Measurements from ENCODE around the gene SERPIND1.

Gene SERPIND1

DNA sequence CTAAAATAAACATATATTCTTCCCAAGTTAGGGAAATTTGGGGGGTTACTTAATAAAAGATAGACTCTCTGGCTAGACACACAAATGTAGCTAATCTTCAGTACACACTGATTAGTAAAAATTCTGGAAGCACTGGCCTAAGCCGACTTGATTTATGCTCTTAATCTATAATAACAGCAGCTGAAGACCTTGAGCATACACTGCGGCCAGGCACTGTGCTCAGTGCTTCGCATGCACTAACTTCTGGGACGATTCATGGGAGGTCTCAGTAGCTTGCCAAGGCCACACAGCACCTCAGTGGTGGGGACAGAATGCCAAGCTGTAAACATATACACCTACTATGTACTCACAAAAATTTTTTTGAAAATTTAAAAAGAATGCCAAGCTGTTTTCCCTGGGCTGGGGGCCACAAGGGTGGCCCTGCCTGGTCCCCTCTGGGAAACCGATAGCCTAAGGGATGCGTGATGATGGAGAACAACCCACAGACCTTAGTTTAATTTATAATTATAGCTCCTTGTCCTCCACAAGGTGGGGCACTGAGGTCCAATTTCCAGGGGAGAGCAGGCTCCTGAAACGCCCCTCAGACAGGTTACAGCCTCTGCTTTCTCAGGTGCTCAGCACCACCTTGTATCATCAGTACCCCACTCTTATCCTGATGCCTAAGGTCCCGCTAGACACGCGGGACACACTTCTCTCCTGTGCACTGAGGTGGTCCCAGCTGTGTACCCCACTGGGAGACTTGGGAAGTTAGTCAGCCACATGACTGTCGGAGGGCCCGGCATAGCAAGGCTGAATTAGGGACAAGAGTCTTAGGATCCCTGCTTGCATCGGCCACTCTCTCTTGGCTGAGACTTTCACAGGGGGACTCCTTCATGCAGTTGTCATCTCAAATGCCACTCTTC is 20.1 kb downstream of the SERPIND1 start:
- H3K4me1 ChIP-seq (ENCODE audit: low read depth, poor library complexity, severe bottlenecking) = no peaks in the 10 kb centered on the region
- H3K9ac ChIP-seq = no peak overlapping the region
- H4K20me1 ChIP-seq (ENCODE audit: insufficient read depth) = no peaks in the 10 kb centered on the region
- no peaks in the 10 kb centered on the region for H3K36me3 ChIP-seq (ENCODE audit: insufficient read depth)
- H3K79me2 ChIP-seq (ENCODE audit: insufficient read depth, low read depth) = no peaks in the 10 kb centered on the region
- TF ChIP-seq, protein P1, sequence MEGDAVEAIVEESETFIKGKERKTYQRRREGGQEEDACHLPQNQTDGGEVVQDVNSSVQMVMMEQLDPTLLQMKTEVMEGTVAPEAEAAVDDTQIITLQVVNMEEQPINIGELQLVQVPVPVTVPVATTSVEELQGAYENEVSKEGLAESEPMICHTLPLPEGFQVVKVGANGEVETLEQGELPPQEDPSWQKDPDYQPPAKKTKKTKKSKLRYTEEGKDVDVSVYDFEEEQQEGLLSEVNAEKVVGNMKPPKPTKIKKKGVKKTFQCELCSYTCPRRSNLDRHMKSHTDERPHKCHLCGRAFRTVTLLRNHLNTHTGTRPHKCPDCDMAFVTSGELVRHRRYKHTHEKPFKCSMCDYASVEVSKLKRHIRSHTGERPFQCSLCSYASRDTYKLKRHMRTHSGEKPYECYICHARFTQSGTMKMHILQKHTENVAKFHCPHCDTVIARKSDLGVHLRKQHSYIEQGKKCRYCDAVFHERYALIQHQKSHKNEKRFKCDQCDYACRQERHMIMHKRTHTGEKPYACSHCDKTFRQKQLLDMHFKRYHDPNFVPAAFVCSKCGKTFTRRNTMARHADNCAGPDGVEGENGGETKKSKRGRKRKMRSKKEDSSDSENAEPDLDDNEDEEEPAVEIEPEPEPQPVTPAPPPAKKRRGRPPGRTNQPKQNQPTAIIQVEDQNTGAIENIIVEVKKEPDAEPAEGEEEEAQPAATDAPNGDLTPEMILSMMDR (conservative IDR thresholded peaks at IDR 0.05; ENCODE audit: low read depth, low read length) = no peak
- H2AFZ ChIP-seq (ENCODE audit: low read depth) = no peak overlapping the region
- H3K27ac ChIP-seq = no peak overlapping the region
- no peaks in the 10 kb centered on the region for H3K27me3 ChIP-seq (ENCODE audit: insufficient read depth, low read depth)
- no peak overlapping the region for H3K4me2 ChIP-seq
- no peak overlapping the region for H3K4me3 ChIP-seq (IDR thresholded peaks at IDR 0.05; ENCODE audit: insufficient read depth, low read depth, low read length)

- Histone ChIP-seq H3K9ac (no peak overlapping the region), H4K20me1 (ENCODE audit: insufficient read depth) (no peaks in the 10 kb centered on the region), H3K27ac (no peak overlapping the region), H3K27me3 (ENCODE audit: insufficient read depth, low read depth) (no peaks in the 10 kb centered on the region), H3K36me3 (ENCODE audit: insufficient read depth) (no peaks in the 10 kb centered on the region), H3K79me2 (ENCODE audit: insufficient read depth, low read depth) (no peaks in the 10 kb centered on the region), H3K4me1 (ENCODE audit: low read depth, poor library complexity, severe bottlenecking) (no peaks in the 10 kb centered on the region), H3K4me2 (no peak overlapping the region), H3K4me3 (IDR thresholded peaks at IDR 0.05; ENCODE audit: insufficient read depth, low read depth, low read length) (no peak overlapping the region), H2AFZ (ENCODE audit: low read depth) (no peak overlapping the region)
- TF ChIP-seq, protein P1 (conservative IDR thresholded peaks at IDR 0.05; ENCODE audit: low read depth, low read length) = no peak
These were observed 20.9 kb downstream of the SERPIND1 start for GRCh38 chr22:20794650-20795413.

GRCh38 chr22:20796731-20797130 is 22.8 kb downstream of the SERPIND1 start:
- Histone ChIP-seq H2AFZ (ENCODE audit: low read depth) (no peak overlapping the region), H3K79me2 (ENCODE audit: insufficient read depth, low read depth) (no peaks in the 10 kb centered on the region), H3K4me3 (IDR thresholded peaks at IDR 0.05; ENCODE audit: insufficient read depth, low read depth, low read length) (no peak overlapping the region), H3K4me1 (ENCODE audit: low read depth, poor library complexity, severe bottlenecking) (no peaks in the 10 kb centered on the region), H3K27me3 (ENCODE audit: insufficient read depth, low read depth) (no peaks in the 10 kb centered on the region), H4K20me1 (ENCODE audit: insufficient read depth) (no peaks in the 10 kb centered on the region), H3K27ac (no peak overlapping the region), H3K4me2 (no peak overlapping the region), H3K9ac (no peak overlapping the region), H3K36me3 (ENCODE audit: insufficient read depth) (no peaks in the 10 kb centered on the region)
- TF ChIP-seq, protein P1 (conservative IDR thresholded peaks at IDR 0.05; ENCODE audit: low read depth, low read length) = no peak

DNA sequence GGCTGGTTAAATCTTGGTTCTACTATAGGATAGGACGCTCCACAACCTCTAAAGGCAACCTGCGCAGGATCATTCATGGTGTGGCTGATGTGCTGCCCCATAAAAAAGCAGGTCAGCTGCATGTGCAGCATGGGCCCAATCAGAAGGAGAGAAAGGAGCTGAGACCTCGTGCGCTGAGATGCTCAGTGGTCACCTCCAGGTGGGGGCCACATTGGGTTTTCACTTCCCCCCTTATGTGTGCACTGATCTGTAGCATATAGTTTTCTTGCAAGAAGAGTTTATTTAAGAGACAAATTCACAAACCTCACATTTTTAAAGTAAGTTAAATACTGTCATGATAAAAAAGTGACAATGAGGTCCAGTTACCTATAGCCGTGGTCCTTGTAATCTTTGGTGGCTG is 24.3 kb downstream of the SERPIND1 start:
- Histone ChIP-seq H4K20me1 (ENCODE audit: insufficient read depth) (no peaks in the 10 kb centered on the region), H3K4me3 (IDR thresholded peaks at IDR 0.05; ENCODE audit: insufficient read depth, low read depth, low read length) (no peak overlapping the region), H3K4me2 (no peak overlapping the region), H3K36me3 (ENCODE audit: insufficient read depth) (no peaks in the 10 kb centered on the region), H3K4me1 (ENCODE audit: low read depth, poor library complexity, severe bottlenecking) (no peaks in the 10 kb centered on the region), H2AFZ (ENCODE audit: low read depth) (no peak overlapping the region), H3K79me2 (ENCODE audit: insufficient read depth, low read depth) (no peaks in the 10 kb centered on the region), H3K27ac (no peak overlapping the region), H3K9ac (no peak overlapping the region), H3K27me3 (ENCODE audit: insufficient read depth, low read depth) (no peaks in the 10 kb centered on the region)
- TF ChIP-seq, protein P1 (conservative IDR thresholded peaks at IDR 0.05; ENCODE audit: low read depth, low read length) = no peak
